HepG2 (cell line): ENCODE results near the gene KIR3DL3. TPM values are rescaled to one million over a fixed set of nuclear protein-coding genes. Genes with fewer than 3 reads are reported as not detected.

Experiments
- BRD4 ChIP-seq: sonication (generic); formaldehyde crosslinking; IDR thresholded peaks from 2 replicates; pipeline ENCODE4 v1.4.0; 2020; ENCODE audit warnings: missing genetic modification reagents
- HOXA9 ChIP-seq: sonication (generic); formaldehyde crosslinking; IDR thresholded peaks from 2 replicates; pipeline ENCODE4 v1.8.1; 2022; ENCODE audit warnings: missing genetic modification reagents, mild to moderate bottlenecking, moderate library complexity, borderline replicate concordance
- MED13 ChIP-seq: sonication (generic); formaldehyde crosslinking; IDR thresholded peaks from 2 replicates; pipeline ENCODE4 v1.5.0; 2020; ENCODE audit warnings: missing genetic modification reagents
- ZFP1 ChIP-seq: IDR thresholded peaks from 2 replicates; pipeline ENCODE4 v1.6.1; 2016
- ZNF20 ChIP-seq: sonication (generic); formaldehyde crosslinking; IDR thresholded peaks from 2 replicates; pipeline ENCODE4 v1.4.0; 2020; ENCODE audit warnings: mild to moderate bottlenecking, moderate library complexity, missing genetic modification reagents
- polyA plus RNA-seq, 8 experiments: library from polyadenylated mRNA; depleted of rRNA in 3 of 8; stranded (reverse) in 7 of 8; unstranded in 1 of 8; fragments of >200 nt; fragmentation: Illumina TruSeq in 4 of 8; extraction: Trizol in 4 of 8; gene quantifications; 2 replicates each; pipeline versions ENCODE4 v1.2.1 to v1.2.3, GENCODE V29; 2011 to 2016; ENCODE audit warnings: low read depth in 4 of 8, missing spikeins in 1 of 8, mixed read lengths in 1 of 8; ENCODE audit not compliant: insufficient read depth in 1 of 8
- total RNA-seq, 5 experiments: library from RNA; depleted of rRNA; stranded (reverse); fragments of >200 nt; fragmentation: Illumina TruSeq; extraction: Trizol; gene quantifications; 2 replicates each; pipeline ENCODE4 v1.2.3, GENCODE V29; 2016; ENCODE audit warnings: low read depth in 1 of 5
- TF ChIP-seq, protein P1 (sequence below), 2 experiments: fragments of 450-650 bp in 1 of 2; sonication (generic) in 1 of 2; formaldehyde crosslinking in 1 of 2; IDR thresholded peaks; 2 replicates each; pipeline versions ENCODE4 v1.6.1 to v1.8.0; 2016 to 2022; ENCODE audit warnings: antibody characterized with exemption in 1 of 2, mild to moderate bottlenecking in 1 of 2, missing genetic modification reagents in 1 of 2
- TF ChIP-seq, protein P2 (sequence below): sonication (generic); formaldehyde crosslinking; IDR thresholded peaks from 2 replicates; pipeline ENCODE4 v1.4.0; 2020; ENCODE audit warnings: missing genetic modification reagents, mild to moderate bottlenecking, borderline replicate concordance
- TF ChIP-seq, protein P3 (sequence below): sonication (generic); formaldehyde crosslinking; IDR thresholded peaks from 2 replicates; pipeline ENCODE4 v1.8.0; 2022; ENCODE audit warnings: low read depth, missing genetic modification reagents
- TF ChIP-seq, protein P4 (sequence below): IDR thresholded peaks from 2 replicates; pipeline ENCODE4 v1.4.0; 2020; ENCODE audit warnings: mild to moderate bottlenecking, missing genetic modification reagents

Gene KIR3DL3
- total and polyA plus RNA-seq, 2 of the 13 experiments (the other 11 are each of a cell fraction or from before 2014, with no cell fraction given) = not detected

DNA sequence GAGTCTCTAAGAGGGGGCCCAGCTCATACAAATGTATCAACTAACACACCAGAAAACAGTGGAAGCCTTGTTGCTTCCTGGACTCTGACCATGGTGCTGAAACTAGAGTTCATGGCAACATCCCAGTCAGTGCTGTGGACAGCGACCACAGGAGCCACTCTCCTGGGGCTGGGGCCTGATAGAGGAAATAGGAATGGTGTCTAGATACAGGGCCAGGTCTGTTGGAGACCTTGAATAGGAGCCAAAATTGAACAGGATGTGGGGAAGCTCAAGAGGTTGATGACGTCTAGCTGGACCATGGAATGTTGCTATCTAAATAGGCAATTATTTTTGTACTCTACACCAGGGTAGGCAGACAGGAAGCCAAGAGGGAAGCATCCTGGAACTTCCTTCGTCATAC lies 39.7 kb upstream of the KIR3DL3 start (continued):
- TF ChIP-seq, protein P1, sequence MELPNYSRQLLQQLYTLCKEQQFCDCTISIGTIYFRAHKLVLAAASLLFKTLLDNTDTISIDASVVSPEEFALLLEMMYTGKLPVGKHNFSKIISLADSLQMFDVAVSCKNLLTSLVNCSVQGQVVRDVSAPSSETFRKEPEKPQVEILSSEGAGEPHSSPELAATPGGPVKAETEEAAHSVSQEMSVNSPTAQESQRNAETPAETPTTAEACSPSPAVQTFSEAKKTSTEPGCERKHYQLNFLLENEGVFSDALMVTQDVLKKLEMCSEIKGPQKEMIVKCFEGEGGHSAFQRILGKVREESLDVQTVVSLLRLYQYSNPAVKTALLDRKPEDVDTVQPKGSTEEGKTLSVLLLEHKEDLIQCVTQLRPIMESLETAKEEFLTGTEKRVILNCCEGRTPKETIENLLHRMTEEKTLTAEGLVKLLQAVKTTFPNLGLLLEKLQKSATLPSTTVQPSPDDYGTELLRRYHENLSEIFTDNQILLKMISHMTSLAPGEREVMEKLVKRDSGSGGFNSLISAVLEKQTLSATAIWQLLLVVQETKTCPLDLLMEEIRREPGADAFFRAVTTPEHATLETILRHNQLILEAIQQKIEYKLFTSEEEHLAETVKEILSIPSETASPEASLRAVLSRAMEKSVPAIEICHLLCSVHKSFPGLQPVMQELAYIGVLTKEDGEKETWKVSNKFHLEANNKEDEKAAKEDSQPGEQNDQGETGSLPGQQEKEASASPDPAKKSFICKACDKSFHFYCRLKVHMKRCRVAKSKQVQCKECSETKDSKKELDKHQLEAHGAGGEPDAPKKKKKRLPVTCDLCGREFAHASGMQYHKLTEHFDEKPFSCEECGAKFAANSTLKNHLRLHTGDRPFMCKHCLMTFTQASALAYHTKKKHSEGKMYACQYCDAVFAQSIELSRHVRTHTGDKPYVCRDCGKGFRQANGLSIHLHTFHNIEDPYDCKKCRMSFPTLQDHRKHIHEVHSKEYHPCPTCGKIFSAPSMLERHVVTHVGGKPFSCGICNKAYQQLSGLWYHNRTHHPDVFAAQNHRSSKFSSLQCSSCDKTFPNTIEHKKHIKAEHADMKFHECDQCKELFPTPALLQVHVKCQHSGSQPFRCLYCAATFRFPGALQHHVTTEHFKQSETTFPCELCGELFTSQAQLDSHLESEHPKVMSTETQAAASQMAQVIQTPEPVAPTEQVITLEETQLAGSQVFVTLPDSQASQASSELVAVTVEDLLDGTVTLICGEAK (IDR thresholded peaks at IDR 0.05) = no peak
- TF ChIP-seq, protein P1 (CRISPR knock-in tag; IDR thresholded peaks at IDR 0.05) = no peak
- TF ChIP-seq, protein P2, sequence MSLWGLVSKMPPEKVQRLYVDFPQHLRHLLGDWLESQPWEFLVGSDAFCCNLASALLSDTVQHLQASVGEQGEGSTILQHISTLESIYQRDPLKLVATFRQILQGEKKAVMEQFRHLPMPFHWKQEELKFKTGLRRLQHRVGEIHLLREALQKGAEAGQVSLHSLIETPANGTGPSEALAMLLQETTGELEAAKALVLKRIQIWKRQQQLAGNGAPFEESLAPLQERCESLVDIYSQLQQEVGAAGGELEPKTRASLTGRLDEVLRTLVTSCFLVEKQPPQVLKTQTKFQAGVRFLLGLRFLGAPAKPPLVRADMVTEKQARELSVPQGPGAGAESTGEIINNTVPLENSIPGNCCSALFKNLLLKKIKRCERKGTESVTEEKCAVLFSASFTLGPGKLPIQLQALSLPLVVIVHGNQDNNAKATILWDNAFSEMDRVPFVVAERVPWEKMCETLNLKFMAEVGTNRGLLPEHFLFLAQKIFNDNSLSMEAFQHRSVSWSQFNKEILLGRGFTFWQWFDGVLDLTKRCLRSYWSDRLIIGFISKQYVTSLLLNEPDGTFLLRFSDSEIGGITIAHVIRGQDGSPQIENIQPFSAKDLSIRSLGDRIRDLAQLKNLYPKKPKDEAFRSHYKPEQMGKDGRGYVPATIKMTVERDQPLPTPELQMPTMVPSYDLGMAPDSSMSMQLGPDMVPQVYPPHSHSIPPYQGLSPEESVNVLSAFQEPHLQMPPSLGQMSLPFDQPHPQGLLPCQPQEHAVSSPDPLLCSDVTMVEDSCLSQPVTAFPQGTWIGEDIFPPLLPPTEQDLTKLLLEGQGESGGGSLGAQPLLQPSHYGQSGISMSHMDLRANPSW (CRISPR knock-in tag) = no peak
- no peak for TF ChIP-seq ZFP1 (CRISPR knock-in tag)
- no peak for TF ChIP-seq MED13 (CRISPR knock-in tag)
- TF ChIP-seq BRD4 (CRISPR knock-in tag) = no peak
- TF ChIP-seq, protein P3, sequence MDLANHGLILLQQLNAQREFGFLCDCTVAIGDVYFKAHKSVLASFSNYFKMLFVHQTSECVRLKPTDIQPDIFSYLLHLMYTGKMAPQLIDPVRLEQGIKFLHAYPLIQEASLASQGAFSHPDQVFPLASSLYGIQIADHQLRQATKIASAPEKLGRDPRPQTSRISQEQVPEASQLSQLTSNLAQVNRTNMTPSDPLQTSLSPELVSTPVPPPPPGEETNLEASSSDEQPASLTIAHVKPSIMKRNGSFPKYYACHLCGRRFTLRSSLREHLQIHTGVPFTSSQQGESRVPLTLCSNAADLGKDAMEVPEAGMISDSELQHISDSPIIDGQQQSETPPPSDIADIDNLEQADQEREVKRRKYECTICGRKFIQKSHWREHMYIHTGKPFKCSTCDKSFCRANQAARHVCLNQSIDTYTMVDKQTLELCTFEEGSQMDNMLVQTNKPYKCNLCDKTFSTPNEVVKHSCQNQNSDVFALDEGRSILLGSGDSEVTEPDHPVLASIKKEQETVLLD (CRISPR knock-in tag) = no peak
- TF ChIP-seq, protein P4, sequence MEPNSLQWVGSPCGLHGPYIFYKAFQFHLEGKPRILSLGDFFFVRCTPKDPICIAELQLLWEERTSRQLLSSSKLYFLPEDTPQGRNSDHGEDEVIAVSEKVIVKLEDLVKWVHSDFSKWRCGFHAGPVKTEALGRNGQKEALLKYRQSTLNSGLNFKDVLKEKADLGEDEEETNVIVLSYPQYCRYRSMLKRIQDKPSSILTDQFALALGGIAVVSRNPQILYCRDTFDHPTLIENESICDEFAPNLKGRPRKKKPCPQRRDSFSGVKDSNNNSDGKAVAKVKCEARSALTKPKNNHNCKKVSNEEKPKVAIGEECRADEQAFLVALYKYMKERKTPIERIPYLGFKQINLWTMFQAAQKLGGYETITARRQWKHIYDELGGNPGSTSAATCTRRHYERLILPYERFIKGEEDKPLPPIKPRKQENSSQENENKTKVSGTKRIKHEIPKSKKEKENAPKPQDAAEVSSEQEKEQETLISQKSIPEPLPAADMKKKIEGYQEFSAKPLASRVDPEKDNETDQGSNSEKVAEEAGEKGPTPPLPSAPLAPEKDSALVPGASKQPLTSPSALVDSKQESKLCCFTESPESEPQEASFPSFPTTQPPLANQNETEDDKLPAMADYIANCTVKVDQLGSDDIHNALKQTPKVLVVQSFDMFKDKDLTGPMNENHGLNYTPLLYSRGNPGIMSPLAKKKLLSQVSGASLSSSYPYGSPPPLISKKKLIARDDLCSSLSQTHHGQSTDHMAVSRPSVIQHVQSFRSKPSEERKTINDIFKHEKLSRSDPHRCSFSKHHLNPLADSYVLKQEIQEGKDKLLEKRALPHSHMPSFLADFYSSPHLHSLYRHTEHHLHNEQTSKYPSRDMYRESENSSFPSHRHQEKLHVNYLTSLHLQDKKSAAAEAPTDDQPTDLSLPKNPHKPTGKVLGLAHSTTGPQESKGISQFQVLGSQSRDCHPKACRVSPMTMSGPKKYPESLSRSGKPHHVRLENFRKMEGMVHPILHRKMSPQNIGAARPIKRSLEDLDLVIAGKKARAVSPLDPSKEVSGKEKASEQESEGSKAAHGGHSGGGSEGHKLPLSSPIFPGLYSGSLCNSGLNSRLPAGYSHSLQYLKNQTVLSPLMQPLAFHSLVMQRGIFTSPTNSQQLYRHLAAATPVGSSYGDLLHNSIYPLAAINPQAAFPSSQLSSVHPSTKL (CRISPR knock-in tag) = peak; percentile 51
- peak; percentile 41; the same call in 1 of the 2 replicates for TF ChIP-seq HOXA9 (CRISPR knock-in tag)
- no peak for TF ChIP-seq ZNF20
